ENCODE measurements around the gene SGMS2. TPM values are rescaled to one million over a fixed set of nuclear protein-coding genes. Genes with fewer than 3 reads are reported as not detected.

The SGMS2 gene
- total RNA-seq, 1 experiment from 2014 or later: 0.72 TPM

- ChIA-PET POLR2A (no interaction called here), CTCF (no interaction called here)
- Mint-ChIP-seq H3K27ac (no peak overlapping the region), H3K27me3 (ENCODE audit: low read depth) (no peaks in the 10 kb centered on the region), H3K4me1 (peaks cover 22% of the 10 kb centered on the region), H3K9me3 (no peaks in the 10 kb centered on the region), H3K4me3 (no peak overlapping the region), H3K36me3 (no peaks in the 10 kb centered on the region)
- ATAC-seq: no peak
- TF ChIP-seq FOXP4 (CRISPR knock-in tag; IDR thresholded peaks at IDR 0.05) (no peak), ZBTB21 (CRISPR knock-in tag; IDR thresholded peaks at IDR 0.05; ENCODE audit: borderline replicate concordance) (no peak), CREB1 (CRISPR knock-in tag; IDR thresholded peaks at IDR 0.05) (no peak), ATF2 (CRISPR knock-in tag; IDR thresholded peaks at IDR 0.05; ENCODE audit: borderline replicate concordance, low read depth) (no peak), RELA (CRISPR knock-in tag; IDR thresholded peaks at IDR 0.05; ENCODE audit: borderline replicate concordance) (no peak), GRHL2 (CRISPR knock-in tag; IDR thresholded peaks at IDR 0.05; ENCODE audit: insufficient replicate concordance, severe bottlenecking) (no peak), STAT6 (CRISPR knock-in tag; conservative IDR thresholded peaks at IDR 0.05; ENCODE audit: low read depth) (no peak), JAZF1 (CRISPR knock-in tag; IDR thresholded peaks at IDR 0.05) (no peak), ZNF138 (CRISPR knock-in tag; conservative IDR thresholded peaks at IDR 0.05) (no peak), TP53 (CRISPR knock-in tag; IDR thresholded peaks at IDR 0.05) (no peak), ATF3 (CRISPR knock-in tag; conservative IDR thresholded peaks at IDR 0.05) (no peak), CDX4 (CRISPR knock-in tag; IDR thresholded peaks at IDR 0.05; ENCODE audit: borderline replicate concordance) (no peak), ESRRA (CRISPR knock-in tag; IDR thresholded peaks at IDR 0.05; ENCODE audit: borderline replicate concordance) (no peak), ZNF396 (CRISPR knock-in tag; IDR thresholded peaks at IDR 0.05; ENCODE audit: borderline replicate concordance) (no peak), FOXK1 (CRISPR knock-in tag; IDR thresholded peaks at IDR 0.05) (no peak)
- DNase-seq (ENCODE audit: low spot score): no peak
Measured at GRCh38 chr4:107863416-107863815, 38.7 kb downstream of the SGMS2 start.

GRCh38 chr4:107863850-107864371 is 39.2 kb downstream of the SGMS2 start:
- H3K9me3 Mint-ChIP-seq: no peaks in the 10 kb centered on the region
- CTCF ChIA-PET: no interaction called here
- no peak for ATAC-seq
- TF ChIP-seq ZNF232 (CRISPR knock-in tag; IDR thresholded peaks at IDR 0.05): no peak
- no peak for TF ChIP-seq ZNF425 (CRISPR knock-in tag; conservative IDR thresholded peaks at IDR 0.05)
- TF ChIP-seq KAT7 (CRISPR knock-in tag; IDR thresholded peaks at IDR 0.05; ENCODE audit: borderline replicate concordance): no peak
- no peak for TF ChIP-seq ZBTB43 (CRISPR knock-in tag; IDR thresholded peaks at IDR 0.05)
- no peak for TF ChIP-seq TP53 (CRISPR knock-in tag; IDR thresholded peaks at IDR 0.05)
- no peak for TF ChIP-seq ARID4B (CRISPR knock-in tag; IDR thresholded peaks at IDR 0.05; ENCODE audit: borderline replicate concordance)

More at GRCh38 chr4:107863850-107864371, 39.2 kb downstream of the SGMS2 start:
- DNase-seq (ENCODE audit: low spot score): no peak
- H3K27ac Mint-ChIP-seq: no peak overlapping the region
- no peaks in the 10 kb centered on the region for H3K27me3 Mint-ChIP-seq (ENCODE audit: low read depth)
- H3K4me3 Mint-ChIP-seq: no peak overlapping the region
- H3K36me3 Mint-ChIP-seq: no peaks in the 10 kb centered on the region
- POLR2A ChIA-PET: no interaction called here
- H3K4me1 Mint-ChIP-seq: peaks cover 18% of the 10 kb centered on the region
